Neural progenitor cell (in vitro differentiated cells): ENCODE data around the gene HNRNPL.

ENCODE experiments used
- CTCF ChIP-seq: fragments of 200-600 bp; sonication (generic); IDR thresholded peaks from 2 replicates; pipeline ENCODE4 v1.5.1; 2017; ENCODE audit warnings: antibody characterized with exemption, mild to moderate bottlenecking
- EZH2 ChIP-seq: fragments of 200-600 bp; sonication (generic); IDR thresholded peaks from 2 replicates; pipeline ENCODE4 v1.6.1; 2017; ENCODE audit warnings: antibody characterized with exemption, mild to moderate bottlenecking, moderate library complexity
- EZH2phosphoT487 ChIP-seq: fragments of 200-600 bp; sonication (generic); IDR thresholded peaks from 2 replicates; pipeline ENCODE4 v1.6.1; 2017; ENCODE audit warnings: antibody characterized with exemption

- TF ChIP-seq CTCF (no peak), EZH2 (no peak), EZH2phosphoT487 (no peak)
Measured at GRCh38 chr19:38838208-38838985, 11.4 kb downstream of the HNRNPL start.
